ENCODE data around the gene IRF3. TPM values are rescaled to one million over a fixed set of nuclear protein-coding genes. Genes with fewer than 3 reads are reported as not detected.
"Not testable (repeated sequence)": the region's sequence is repeated elsewhere in the genome, so short reads cannot be mapped to it uniquely, and the experiment has no call there.

IRF3 gene
- total RNA-seq, 4 donors from 2014 or later, result 41.5 to 62.5 (median 52.3) TPM

GRCh38 chr19:49636233-49636932 lies 29.3 kb downstream of the IRF3 start:
- H3K4me1 ChIP-seq, result peaks cover 14 to 39% of the 10 kb centered on the region in 2 donors
- 57 to 65% methylated on average over 21 to 30 of the region's 30 CpGs for WGBS, 2 donors
- intact Hi-C loops (cut with DNase I), result loop anchor here (5.0 kb wide), 1 partner anchor 39 kb away; no protein-coding TSS in a partner anchor
- H3K27me3 ChIP-seq, result no peaks in the 10 kb centered on the region
- DNase-seq, result no peak
- H3K36me3 ChIP-seq, result no peaks in the 10 kb centered on the region
- H3K9me3 ChIP-seq, result no peaks in the 10 kb centered on the region
- H3K27ac ChIP-seq, result no peak overlapping the region
- no peak for TF ChIP-seq CTCF (IDR thresholded peaks at IDR 0.05)
- no peak for TF ChIP-seq POLR2A (IDR thresholded peaks at IDR 0.05)
- H3K4me3 ChIP-seq (replicated peaks in 1 of 3), result no peak overlapping the region

GRCh38 chr19:49635530-49636232 lies 30.0 kb downstream of the IRF3 start:
- intact Hi-C loops (cut with DNase I), result loop anchor here (5.0 kb wide), 1 partner anchor 38 kb away; no protein-coding TSS in a partner anchor
- no peaks in the 10 kb centered on the region for H3K36me3 ChIP-seq
- no peaks in the 10 kb centered on the region for H3K27me3 ChIP-seq
- no peak for TF ChIP-seq POLR2A (IDR thresholded peaks at IDR 0.05)
- no peak for TF ChIP-seq CTCF (IDR thresholded peaks at IDR 0.05)
- 31 to 36% methylated on average over 22 to 24 of the region's 24 CpGs for WGBS, 2 donors
- H3K4me3 ChIP-seq (replicated peaks in 1 of 3), result no peak overlapping the region
- peak overlapping the region in 1 of 3 donors; percentile 18 for H3K27ac ChIP-seq
- H3K4me1 ChIP-seq, result peaks cover 7 to 39% of the 10 kb centered on the region in 2 donors
- no peaks in the 10 kb centered on the region for H3K9me3 ChIP-seq
- peak in 1 of 2 donors; percentile 20 for DNase-seq

GRCh38 chr19:49633273-49633672 lies 32.4 kb downstream of the IRF3 start:
- DNase-seq; intact Hi-C loops (cut with DNase I); H3K27ac ChIP-seq; H3K36me3 ChIP-seq; H3K4me3 ChIP-seq (replicated peaks in 1 of 3); H3K9me3 ChIP-seq; H3K27me3 ChIP-seq: not testable (repeated sequence)
- peaks cover 2 to 28% of the 10 kb centered on the region in 2 donors for H3K4me1 ChIP-seq
- WGBS, 2 donors, result 58 to 67% methylated on average over 8 to 9 of the region's 9 CpGs

GRCh38 chr19:49632576-49632975 lies 33.1 kb downstream of the IRF3 start:
- intact Hi-C loops (cut with DNase I), result no loop called here
- Histone ChIP-seq H3K4me3 (replicated peaks in 1 of 3) (no peak overlapping the region), H3K27ac (no peak overlapping the region), H3K36me3 (no peaks in the 10 kb centered on the region), H3K9me3 (no peaks in the 10 kb centered on the region), H3K27me3 (no peaks in the 10 kb centered on the region), H3K4me1 (peaks cover 0 to 21% of the 10 kb centered on the region in 2 donors)
- no peak for DNase-seq
- TF ChIP-seq CTCF (IDR thresholded peaks at IDR 0.05), result no peak
- TF ChIP-seq POLR2A (IDR thresholded peaks at IDR 0.05), result no peak
- 96% methylated on average over 5 of the region's 5 CpGs for WGBS, 2 donors

GRCh38 chr19:49631610-49632192 lies 34.0 kb downstream of the IRF3 start:
- intact Hi-C loops (cut with DNase I), result no loop called here
- WGBS, 2 donors, result 83 to 87% methylated on average over 19 of the region's 19 CpGs
- Histone ChIP-seq H3K27ac (no peak overlapping the region), H3K4me1 (peaks cover 3 to 23% of the 10 kb centered on the region in 2 donors), H3K36me3 (no peaks in the 10 kb centered on the region), H3K27me3 (no peaks in the 10 kb centered on the region), H3K4me3 (replicated peaks in 1 of 3) (no peak overlapping the region), H3K9me3 (no peaks in the 10 kb centered on the region)
- TF ChIP-seq POLR2A (IDR thresholded peaks at IDR 0.05) (no peak), CTCF (IDR thresholded peaks at IDR 0.05) (no peak)
- DNase-seq, result no peak
